Measurements from ENCODE around the gene CAVIN2. TPM values are rescaled to one million over a fixed set of nuclear protein-coding genes. Genes with fewer than 3 reads are reported as not detected.

Gene CAVIN2
- total and polyA plus RNA-seq, 2 experiments from 2014 or later, result 2.0 to 4.8 TPM

- Histone ChIP-seq H4K20me1 (ENCODE audit: insufficient read depth, poor library complexity, severe bottlenecking) (no peaks in the 10 kb centered on the region), H3K4me2 (no peak overlapping the region), H3K9me2 (replicated peaks; ENCODE audit: insufficient read depth) (no peaks in the 10 kb centered on the region), H3K9me3 (ENCODE audit: low read depth) (no peaks in the 10 kb centered on the region), H2AFZ (no peak overlapping the region), H3K79me2 (no peaks in the 10 kb centered on the region), H3K27ac (no peak overlapping the region), H3K27me3 (no peaks in the 10 kb centered on the region), H3K36me3 (replicated peaks; ENCODE audit: insufficient read depth, low read depth) (no peaks in the 10 kb centered on the region), H3K4me1 (ENCODE audit: insufficient read depth) (peaks cover 4% of the 10 kb centered on the region), H3K4me3 (no peak overlapping the region)
- DNase-seq (ENCODE audit: low spot score), result no peak
- no peak for TF ChIP-seq CTCF (IDR thresholded peaks at IDR 0.05; ENCODE audit: poor library complexity)
- WGBS (ENCODE audit: low lambda C conversion rate, missing lambda C conversion rate), result 89% methylated on average over 7 of the region's 7 CpGs
These were observed 2.2 kb upstream of the CAVIN2 start for GRCh38 chr2:191848771-191849767.

- no peak overlapping the region for H3K4me3 ChIP-seq
- no peaks in the 10 kb centered on the region for H3K9me2 ChIP-seq (replicated peaks; ENCODE audit: insufficient read depth)
- H3K27me3 ChIP-seq, result no peaks in the 10 kb centered on the region
- no peaks in the 10 kb centered on the region for H3K36me3 ChIP-seq (replicated peaks; ENCODE audit: insufficient read depth, low read depth)
- no peak for DNase-seq (ENCODE audit: low spot score)
- H3K4me1 ChIP-seq (ENCODE audit: insufficient read depth), result peaks cover 4% of the 10 kb centered on the region
- H3K79me2 ChIP-seq, result no peaks in the 10 kb centered on the region
- H3K4me2 ChIP-seq, result peak overlapping the region; percentile 37
- no peak overlapping the region for H3K27ac ChIP-seq
- TF ChIP-seq EZH2phosphoT487 (IDR thresholded peaks at IDR 0.05; ENCODE audit: low read depth, severe bottlenecking, unreplicated experiment) (no peak), EZH2 (IDR thresholded peaks at IDR 0.05; ENCODE audit: borderline replicate concordance) (no peak), CTCF (IDR thresholded peaks at IDR 0.05; ENCODE audit: poor library complexity) (no peak)
- H2AFZ ChIP-seq, result no peak overlapping the region
- 73% methylated on average over 4 of the region's 4 CpGs for WGBS (ENCODE audit: low lambda C conversion rate, missing lambda C conversion rate)
- no peaks in the 10 kb centered on the region for H4K20me1 ChIP-seq (ENCODE audit: insufficient read depth, poor library complexity, severe bottlenecking)
- no peaks in the 10 kb centered on the region for H3K9me3 ChIP-seq (ENCODE audit: low read depth)
These were observed 876 bp upstream of the CAVIN2 start for GRCh38 chr2:191847764-191848163.

- no peak overlapping the region for H3K4me3 ChIP-seq
- no peaks in the 10 kb centered on the region for H4K20me1 ChIP-seq (ENCODE audit: insufficient read depth, poor library complexity, severe bottlenecking)
- H3K36me3 ChIP-seq (replicated peaks; ENCODE audit: insufficient read depth, low read depth), result no peaks in the 10 kb centered on the region
- H2AFZ ChIP-seq, result no peak overlapping the region
- H3K4me2 ChIP-seq, result peak overlapping the region; percentile 37
- no peaks in the 10 kb centered on the region for H3K9me2 ChIP-seq (replicated peaks; ENCODE audit: insufficient read depth)
- H3K27me3 ChIP-seq, result no peaks in the 10 kb centered on the region
- no peak for DNase-seq (ENCODE audit: low spot score)
- H3K9me3 ChIP-seq (ENCODE audit: low read depth), result no peaks in the 10 kb centered on the region
- whole genome bisulfite sequencing (ENCODE audit: low lambda C conversion rate, missing lambda C conversion rate), result 89% methylated on average over 11 of the region's 11 CpGs
- TF ChIP-seq CTCF (IDR thresholded peaks at IDR 0.05; ENCODE audit: poor library complexity) (no peak), EZH2 (IDR thresholded peaks at IDR 0.05; ENCODE audit: borderline replicate concordance) (no peak), EZH2phosphoT487 (IDR thresholded peaks at IDR 0.05; ENCODE audit: low read depth, severe bottlenecking, unreplicated experiment) (no peak)
- H3K79me2 ChIP-seq, result no peaks in the 10 kb centered on the region
- H3K4me1 ChIP-seq (ENCODE audit: insufficient read depth), result peaks cover 4% of the 10 kb centered on the region
- no peak overlapping the region for H3K27ac ChIP-seq
These were observed 893 bp downstream of the CAVIN2 start for GRCh38 chr2:191845876-191846514.
